ENCODE results near the gene RPL12.

Gene RPL12

DNA sequence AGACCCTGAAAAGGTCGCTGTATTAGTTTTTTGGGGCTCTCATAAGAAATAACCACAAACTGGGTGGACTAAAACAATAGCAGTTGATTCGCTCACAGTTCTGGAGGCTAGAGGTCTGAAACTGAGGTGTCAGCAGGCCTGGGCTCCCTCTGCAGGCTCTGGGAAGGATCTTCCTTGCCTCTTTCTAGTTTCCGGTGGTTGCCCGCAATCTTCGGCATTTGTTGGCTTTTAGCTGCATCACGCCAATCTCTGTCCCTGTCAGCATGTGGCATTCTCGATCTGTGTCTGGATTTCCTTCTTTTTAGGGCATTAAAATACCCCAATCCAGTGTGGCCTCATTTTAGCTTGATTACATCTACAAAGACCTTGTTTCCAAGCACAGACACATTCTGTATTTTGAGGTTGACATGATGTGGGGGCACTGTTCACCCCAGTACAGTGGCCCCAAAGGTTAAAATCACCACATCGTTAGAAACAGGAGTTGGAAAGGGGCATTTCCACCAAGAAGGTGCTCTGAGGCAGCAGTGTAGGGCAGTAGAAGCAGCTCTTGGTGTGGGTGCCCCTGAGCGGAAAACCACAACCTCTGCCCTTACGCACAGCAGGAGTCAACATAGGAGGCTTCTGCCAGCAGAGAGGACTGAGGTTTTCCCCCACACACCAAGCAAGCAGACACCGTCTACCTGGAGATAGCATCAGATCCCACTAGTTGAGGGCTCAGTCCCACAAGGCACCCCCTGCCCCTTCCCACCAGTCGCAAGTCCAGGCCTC is 13.5 kb downstream of the RPL12 start:
- DNase-seq, result no peak

DNA sequence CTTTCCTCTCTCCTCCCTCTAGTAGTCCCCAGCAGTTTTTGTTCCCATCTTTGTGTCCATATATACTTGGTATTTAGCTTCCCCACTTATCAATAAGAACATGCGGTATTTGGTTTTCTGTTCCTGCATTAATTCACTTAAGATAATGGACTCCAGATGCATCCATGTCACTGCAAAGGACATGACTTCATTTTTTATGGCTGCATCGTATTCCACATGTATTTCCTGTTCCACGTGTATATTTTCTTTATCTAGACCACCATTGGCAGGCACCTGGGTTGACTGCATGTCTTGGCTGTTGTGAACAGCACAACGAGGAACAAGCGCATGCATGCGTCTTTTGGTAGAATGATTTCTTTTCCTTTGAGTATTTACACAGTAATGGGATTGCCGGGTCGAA is 20.8 kb downstream of the RPL12 start:
- no peak for DNase-seq

GRCh38 chr9:127428348-127428747 is 22.9 kb downstream of the RPL12 start:
- no peak for DNase-seq

- no peak for DNase-seq
Measured at GRCh38 chr9:127426756-127427155, 24.4 kb downstream of the RPL12 start.

- no peak for DNase-seq
Measured at GRCh38 chr9:127424676-127424999, 26.6 kb downstream of the RPL12 start.

GRCh38 chr9:127423934-127424675 is 27.1 kb downstream of the RPL12 start, which contains the start of gene ZNF79:
Gene ZNF79, plus strand, starts transcription at chr9:127424382. Its CDS starts 406 bp downstream, at chr9:127424788.
- peak; percentile 81 for DNase-seq

- no peak for DNase-seq
Measured at GRCh38 chr9:127423476-127423933, 27.7 kb downstream of the RPL12 start.

DNA sequence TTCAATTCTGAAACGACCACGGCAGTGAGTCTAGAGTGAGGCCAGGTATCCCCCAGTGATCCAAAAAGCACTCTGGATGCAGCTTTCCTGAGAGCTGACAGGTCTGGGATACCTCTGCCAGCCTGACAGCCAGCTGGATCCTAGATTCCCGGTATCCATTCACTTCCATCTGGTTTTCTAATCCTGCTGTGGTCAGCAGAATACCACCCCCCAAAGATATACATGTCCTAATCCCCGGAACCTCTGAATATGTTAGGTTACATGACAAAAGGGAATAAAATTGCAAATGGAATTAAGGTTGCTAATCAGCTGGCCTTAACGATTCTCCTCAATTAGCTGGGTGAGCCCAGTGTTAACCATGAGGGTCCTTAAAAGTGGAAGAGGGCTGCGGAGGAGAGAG is 28.4 kb downstream of the RPL12 start:
- no peak for DNase-seq

DNA sequence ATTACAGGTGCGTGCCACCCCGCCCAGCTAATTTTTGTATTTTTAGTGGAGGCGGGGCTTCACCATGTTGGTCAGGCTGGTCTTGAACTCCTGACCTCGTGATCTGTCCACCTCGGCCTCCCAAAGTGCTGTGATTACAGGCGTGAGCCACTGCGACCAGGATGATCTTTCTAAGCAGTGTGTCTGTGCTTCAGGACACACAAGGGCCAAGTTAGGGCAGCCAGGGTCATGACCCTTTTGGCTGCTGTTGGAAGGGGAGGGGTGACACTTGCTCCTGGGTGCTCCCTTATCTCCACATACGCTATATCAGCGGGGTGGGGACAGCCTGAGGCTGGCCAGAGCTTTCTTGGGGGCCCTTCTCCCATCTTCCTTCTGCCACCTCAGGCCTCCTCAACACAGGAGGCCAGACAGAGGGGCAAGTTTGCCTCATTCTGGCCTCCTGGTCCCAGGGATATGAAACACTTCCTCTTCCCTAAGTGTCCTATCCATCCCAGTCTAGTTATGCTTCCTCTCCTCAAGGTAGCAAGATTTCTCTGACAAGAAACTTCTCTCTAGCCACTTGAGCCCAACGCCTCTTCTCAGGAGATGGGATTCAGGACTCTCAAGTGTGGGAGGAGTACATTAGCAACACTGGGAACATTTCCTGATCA is 28.9 kb downstream of the RPL12 start:
- DNase-seq, result no peak

- DNase-seq, result no peak
Measured at GRCh38 chr9:127421057-127421456, 30.1 kb downstream of the RPL12 start.

GRCh38 chr9:127419348-127419747 is 31.9 kb downstream of the RPL12 start:
- no peak for DNase-seq

DNA sequence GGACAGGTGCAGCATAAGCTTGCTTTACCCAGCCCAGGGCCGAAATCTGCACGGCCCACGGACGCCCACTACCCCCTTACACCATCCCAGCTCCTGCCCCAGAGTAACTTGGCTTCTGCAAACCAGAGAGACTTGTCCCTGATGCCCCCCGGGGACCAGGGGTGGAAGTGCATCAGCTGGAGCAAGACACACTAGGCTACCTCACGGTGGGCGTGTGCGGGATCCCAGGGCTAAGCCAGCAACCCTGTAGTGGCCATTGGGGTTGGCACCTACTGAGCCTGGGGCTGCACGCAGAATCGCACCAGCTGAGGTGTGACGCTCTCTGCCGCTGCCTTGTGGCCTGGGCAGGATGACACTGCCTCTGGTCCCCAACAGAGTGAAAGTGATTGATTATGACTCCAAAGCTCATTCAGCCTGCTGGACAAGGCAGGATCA is 33.2 kb downstream of the RPL12 start:
- DNase-seq, result no peak

GRCh38 chr9:127417131-127418036 is 33.8 kb downstream of the RPL12 start:
- no peak for DNase-seq

DNA sequence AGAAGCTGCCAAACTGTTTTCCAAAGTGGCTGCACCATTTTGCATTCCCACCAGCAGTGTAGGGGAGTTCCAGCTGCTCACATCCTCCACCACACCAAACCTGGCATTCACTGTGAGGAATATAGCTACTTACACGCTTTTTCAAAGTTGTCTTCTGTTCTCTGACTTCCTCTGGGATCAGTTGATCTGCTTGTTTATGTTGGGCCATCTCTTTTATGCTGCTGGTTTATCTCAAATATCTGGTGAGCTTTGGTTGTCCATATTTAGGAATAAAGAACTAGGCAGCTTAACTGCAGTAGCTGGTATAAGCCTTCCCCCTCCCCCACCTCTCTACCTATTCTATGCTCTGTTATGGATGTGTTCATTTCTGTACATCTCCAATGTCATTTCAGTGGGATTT is 35.5 kb downstream of the RPL12 start:
- DNase-seq, result no peak

- no peak for DNase-seq
Measured at GRCh38 chr9:127415141-127415540, 36.1 kb downstream of the RPL12 start.

DNA sequence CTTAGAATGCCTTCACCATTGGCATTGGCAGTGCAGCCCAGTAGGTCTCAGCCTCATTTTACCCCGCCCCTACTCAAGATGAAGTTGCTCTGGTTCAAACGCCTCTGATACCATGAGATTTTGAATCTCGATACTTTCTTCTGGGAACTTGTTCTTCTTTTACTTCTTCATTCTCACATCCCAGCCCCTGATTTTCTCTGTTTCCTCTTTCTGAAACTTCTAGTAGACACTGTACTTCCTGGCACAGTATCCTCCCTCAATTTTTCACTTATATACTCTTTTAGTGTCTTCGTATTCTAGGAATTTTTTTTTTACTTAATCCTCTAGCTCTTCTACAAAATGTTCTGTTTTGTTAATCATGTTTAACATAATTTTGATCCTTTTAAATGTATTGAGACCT is 40.1 kb downstream of the RPL12 start:
- DNase-seq, result no peak

GRCh38 chr9:127407492-127407843 is 43.7 kb downstream of the RPL12 start:
- no peak for DNase-seq

DNA sequence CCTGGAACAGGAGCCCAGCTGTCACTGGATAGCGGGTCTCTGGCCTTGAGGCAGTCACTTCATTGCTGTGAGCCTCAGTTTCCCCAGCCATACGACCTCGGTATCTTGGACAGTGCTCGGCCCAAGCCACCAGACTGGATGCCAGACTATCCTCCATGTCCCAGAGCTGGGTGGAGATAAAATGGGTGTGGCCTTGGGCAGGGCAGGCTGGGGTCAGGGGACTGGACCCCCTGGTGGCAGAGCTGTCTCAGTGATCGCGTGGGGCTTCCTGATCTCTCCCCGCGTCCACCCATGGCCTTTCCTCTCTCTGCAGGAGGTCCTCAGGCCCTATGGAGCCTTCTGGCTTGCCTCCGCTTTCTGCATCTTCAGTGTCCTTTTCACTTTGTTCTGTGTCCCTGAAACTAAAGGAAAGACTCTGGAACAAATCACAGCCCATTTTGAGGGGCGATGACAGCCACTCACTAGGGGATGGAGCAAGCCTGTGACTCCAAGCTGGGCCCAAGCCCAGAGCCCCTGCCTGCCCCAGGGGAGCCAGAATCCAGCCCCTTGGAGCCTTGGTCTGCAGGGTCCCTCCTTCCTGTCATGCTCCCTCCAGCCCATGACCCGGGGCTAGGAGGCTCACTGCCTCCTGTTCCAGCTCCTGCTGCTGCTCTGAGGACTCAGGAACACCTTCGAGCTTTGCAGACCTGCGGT is 44.3 kb downstream of the RPL12 start:
- no peak for DNase-seq

GRCh38 chr9:127405344-127406125 is 45.7 kb downstream of the RPL12 start:
- DNase-seq, result no peak

DNA sequence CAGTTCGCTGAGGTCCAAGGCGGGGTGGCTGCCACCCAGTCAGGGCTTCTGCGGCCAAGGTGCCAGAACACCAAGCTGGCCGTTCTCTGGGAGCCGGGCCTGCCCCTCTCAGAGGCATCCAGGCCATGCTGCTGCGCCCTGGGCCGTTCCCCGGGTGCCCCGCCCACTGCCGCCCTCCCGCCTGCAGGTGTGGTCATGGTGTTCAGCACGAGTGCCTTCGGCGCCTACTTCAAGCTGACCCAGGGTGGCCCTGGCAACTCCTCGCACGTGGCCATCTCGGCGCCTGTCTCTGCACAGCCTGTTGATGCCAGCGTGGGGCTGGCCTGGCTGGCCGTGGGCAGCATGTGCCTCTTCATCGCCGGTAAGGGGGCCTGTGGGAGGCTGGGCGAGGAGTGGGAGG is 46.6 kb downstream of the RPL12 start:
- no peak for DNase-seq

DNA sequence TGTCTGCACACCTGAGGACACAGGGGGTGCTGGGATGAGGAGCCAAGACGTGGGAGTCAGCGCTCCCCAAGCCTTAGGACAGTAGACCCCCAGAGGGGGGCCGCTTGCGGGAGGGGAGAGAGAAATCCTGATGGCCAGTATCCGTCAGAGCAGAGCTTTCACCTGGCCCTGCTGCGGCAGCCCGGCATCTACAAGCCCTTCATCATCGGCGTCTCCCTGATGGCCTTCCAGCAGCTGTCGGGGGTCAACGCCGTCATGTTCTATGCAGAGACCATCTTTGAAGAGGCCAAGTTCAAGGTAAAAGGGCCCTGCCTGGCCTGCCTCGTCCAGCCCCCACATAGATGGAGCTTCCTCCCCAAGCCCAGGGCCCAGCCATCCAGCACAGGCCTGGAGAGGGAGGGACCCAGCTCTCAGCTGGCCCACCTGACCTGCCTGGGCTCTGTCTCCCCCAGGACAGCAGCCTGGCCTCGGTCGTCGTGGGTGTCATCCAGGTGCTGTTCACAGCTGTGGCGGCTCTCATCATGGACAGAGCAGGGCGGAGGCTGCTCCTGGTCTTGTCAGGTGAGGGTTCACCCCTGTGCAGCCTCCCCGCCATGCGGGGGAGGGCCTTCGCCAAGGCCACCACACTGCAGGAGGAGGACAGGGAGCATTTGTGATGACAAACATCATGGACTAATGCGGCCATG is 47.6 kb downstream of the RPL12 start:
- DNase-seq, result no peak
